Left cardiac atrium (tissue), 4 donors: ENCODE measurements around the gene SH3TC1. TPM values are rescaled to one million over a fixed set of nuclear protein-coding genes. Genes with fewer than 3 reads are reported as not detected.

ENCODE experiments used
- ATAC-seq, 2 donors: fragments of 200-7000 bp; cut with Tn5 transposase; one replicate each; pipeline ENCODE4 v1.9.1; 2020; ENCODE audit warnings: mild to moderate bottlenecking in 2 of 2, moderate library complexity in 2 of 2
- DNase-seq: peaks from one replicate; pipeline ENCODE4 v3.0.0-alpha.2; 2020
- intact Hi-C, 2 donors: fragments of 100-400 bp; cut with DNase I; formaldehyde crosslinking; loops; one replicate each; pipeline versions ENCODE4 v1.14.1 to v1.15.1; 2022 to 2023
- total RNA-seq, 2 donors: library from RNA; stranded (reverse); fragmentation: NEBNext Ultra II Directional; extraction: Animal tissue kit (Norgen Biotek cat#: 25700); gene quantifications; one replicate each; pipeline ENCODE4 v1.2.1, GENCODE V29; 2021
- donor health status: DM: no; HTN: yes; CAD: no.
- donor health status: DM: no; HTN: yes; CAD: no; lungs with severe emphysema.
- donor health status: DM: yes; HTN: yes; CAD: no.
- donor health status: Dilated cardiomyopathy.

The SH3TC1 gene
- total RNA-seq, 2 donors from 2014 or later = 11.7 to 30.9 TPM

GRCh38 chr4:8220661-8221450 lies 21.8 kb downstream of the SH3TC1 start:
- intact Hi-C loops = no loop called here
- ATAC-seq (no peak), DNase-seq (no peak)

GRCh38 chr4:8221476-8221875 lies 22.4 kb downstream of the SH3TC1 start:
- intact Hi-C loops = no loop called here
- ATAC-seq (peak; percentile 42), DNase-seq (no peak)

- ATAC-seq (no peak), DNase-seq (no peak)
- intact Hi-C loops = no loop called here
These were observed 22.9 kb downstream of the SH3TC1 start for GRCh38 chr4:8221985-8222384.

- DNase-seq = no peak
- intact Hi-C loops = no loop called here
These were observed 23.7 kb downstream of the SH3TC1 start for GRCh38 chr4:8222609-8223388.

GRCh38 chr4:8224267-8224974 lies 25.3 kb downstream of the SH3TC1 start:
- intact Hi-C loops = no loop called here
- ATAC-seq (no peak), DNase-seq (no peak)

More at GRCh38 chr4:8222609-8223388, 23.7 kb downstream of the SH3TC1 start:
- ATAC-seq = no peak

GRCh38 chr4:8224975-8225625 lies 26.0 kb downstream of the SH3TC1 start:
- no peak for DNase-seq
- intact Hi-C loops = no loop called here
- ATAC-seq = no peak

GRCh38 chr4:8225706-8226443 lies 26.8 kb downstream of the SH3TC1 start:
- ATAC-seq = no peak
- intact Hi-C loops = no loop called here

GRCh38 chr4:8227201-8227770 lies 28.2 kb downstream of the SH3TC1 start:
- intact Hi-C loops = no loop called here
- peak in 1 of 2 donors; percentile 20 for ATAC-seq
- DNase-seq = no peak

More at GRCh38 chr4:8225706-8226443, 26.8 kb downstream of the SH3TC1 start:
- no peak for DNase-seq

GRCh38 chr4:8227771-8228318 lies 28.8 kb downstream of the SH3TC1 start:
- DNase-seq (no peak), ATAC-seq (peak in 1 of 2 donors; percentile 3)
- intact Hi-C loops = no loop called here

GRCh38 chr4:8228319-8229250 lies 29.5 kb downstream of the SH3TC1 start:
- ATAC-seq (peak; percentile 67 to 84), DNase-seq (peak; percentile 77)
- intact Hi-C loops = no loop called here

- intact Hi-C loops = no loop called here
- DNase-seq (no peak), ATAC-seq (no peak)
These were observed 30.4 kb downstream of the SH3TC1 start for GRCh38 chr4:8229331-8229975.

- intact Hi-C loops = loop anchor here (10.0 kb wide), 2 partner anchors 55 to 65 kb away; no protein-coding TSS in a partner anchor
- DNase-seq (no peak), ATAC-seq (no peak)
These were observed 30.9 kb downstream of the SH3TC1 start for GRCh38 chr4:8230033-8230432.

GRCh38 chr4:8230891-8231290 lies 31.8 kb downstream of the SH3TC1 start:
- no peak for DNase-seq
- intact Hi-C loops = loop anchor here (10.0 kb wide), 2 partner anchors 56 to 66 kb away; no protein-coding TSS in a partner anchor
- no peak for ATAC-seq

- ATAC-seq (no peak), DNase-seq (no peak)
- intact Hi-C loops = loop anchor here (10.0 kb wide), 2 partner anchors 57 to 67 kb away; no protein-coding TSS in a partner anchor
These were observed 32.5 kb downstream of the SH3TC1 start for GRCh38 chr4:8231551-8232049.

- DNase-seq (no peak), ATAC-seq (no peak)
- intact Hi-C loops = loop anchor here (10.0 kb wide), 2 partner anchors 58 to 68 kb away; no protein-coding TSS in a partner anchor
These were observed 33.7 kb downstream of the SH3TC1 start for GRCh38 chr4:8232748-8233147.
